Keratinocyte (primary cell): ENCODE measurements around the gene CASK. TPM values are rescaled to one million over a fixed set of nuclear protein-coding genes. Genes with fewer than 3 reads are reported as not detected.

Source experiments
- DNase-seq: peaks from one replicate; pipeline ENCODE4 v3.0.0-alpha.2; 2011; ENCODE audit warnings: low read depth, missing footprints, low spot score
- FAIRE-seq: peaks from 2 replicates; lab custom pipeline; 2011; peaks lifted over from hg19 to GRCh38; lab: Jason Lieb, UNC
- H2AFZ ChIP-seq: 2 replicates; pipeline ENCODE4 v1.6.0; 2012; ENCODE audit warnings: low read length, control low read depth, inconsistent platforms; ENCODE audit not compliant: control insufficient read depth
- H3K27ac ChIP-seq: 2 replicates; pipeline ENCODE4 v1.5.1; 2011; ENCODE audit warnings: low read length; ENCODE audit not compliant: control insufficient read depth, insufficient read depth
- H3K27me3 ChIP-seq: 3 replicates; pipeline ENCODE4 v1.6.0; 2011; ENCODE audit warnings: low read length; ENCODE audit not compliant: control insufficient read depth, insufficient read depth; ENCODE audit errors: extremely low read depth
- H3K36me3 ChIP-seq, 2 experiments: 2 replicates in 1 of 2; 3 replicates in 1 of 2; pipeline ENCODE4 v1.5.1; 2011; ENCODE audit warnings: low read length in 2 of 2, mild to moderate bottlenecking in 1 of 2; ENCODE audit not compliant: control insufficient read depth in 2 of 2, insufficient read depth in 2 of 2; ENCODE audit errors: extremely low read depth in 1 of 2
- H3K4me1 ChIP-seq: 3 replicates; pipeline ENCODE4 v1.5.1; 2011; ENCODE audit warnings: low read length; ENCODE audit not compliant: control insufficient read depth, insufficient read depth; ENCODE audit errors: extremely low read depth
- H3K4me2 ChIP-seq: 3 replicates; pipeline ENCODE4 v1.6.0; 2011; ENCODE audit warnings: low read depth, low read length; ENCODE audit not compliant: control insufficient read depth, insufficient read depth; ENCODE audit errors: extremely low read depth
- H3K4me3 ChIP-seq, 3 experiments: fragments of 200-600 bp in 1 of 3; sonication (generic) in 1 of 3; 2 replicates in 2 of 3; 3 replicates in 1 of 3; pipeline ENCODE4 v1.5.1; 2011 to 2016; ENCODE audit warnings: low read length in 3 of 3, mild to moderate bottlenecking in 3 of 3, control low read depth in 2 of 3, inconsistent platforms in 1 of 3, low read depth in 1 of 3, mixed read lengths in 1 of 3, mixed run types in 1 of 3, moderate library complexity in 1 of 3; ENCODE audit not compliant: control insufficient read depth in 2 of 3, insufficient read depth in 2 of 3; ENCODE audit errors: extremely low read depth in 1 of 3
- H3K79me2 ChIP-seq: 2 replicates; pipeline ENCODE4 v1.6.0; 2012; ENCODE audit warnings: low read length; ENCODE audit not compliant: control insufficient read depth, insufficient read depth
- H3K9ac ChIP-seq: 3 replicates; pipeline ENCODE4 v1.6.0; 2011; ENCODE audit warnings: low read length; ENCODE audit not compliant: control insufficient read depth, insufficient read depth; ENCODE audit errors: extremely low read depth
- H3K9me1 ChIP-seq: 3 replicates; pipeline ENCODE4 v1.6.0; 2011; ENCODE audit warnings: low read length; ENCODE audit not compliant: control insufficient read depth, insufficient read depth; ENCODE audit errors: extremely low read depth
- H3K9me3 ChIP-seq: 2 replicates; pipeline ENCODE4 v1.5.1; 2012; ENCODE audit warnings: low read depth, low read length; ENCODE audit not compliant: control insufficient read depth
- H4K20me1 ChIP-seq: 3 replicates; pipeline ENCODE4 v1.6.0; 2011; ENCODE audit warnings: low read length; ENCODE audit not compliant: control insufficient read depth, insufficient read depth; ENCODE audit errors: extremely low read depth
- CTCF ChIP-seq, 3 experiments: IDR thresholded peaks in 1 of 3; conservative IDR thresholded peaks in 1 of 3; optimal IDR thresholded peaks in 1 of 3; 2 replicates in 2 of 3; 3 replicates in 1 of 3; pipeline versions ENCODE3 to v1.5.1; 2011; ENCODE audit warnings: low read length in 3 of 3, mild to moderate bottlenecking in 3 of 3, moderate library complexity in 2 of 3, control low read depth in 1 of 3, inconsistent platforms in 1 of 3; ENCODE audit not compliant: insufficient read depth in 2 of 3; ENCODE audit errors: extremely low read depth in 1 of 3
- EZH2 ChIP-seq: IDR thresholded peaks from one replicate; pipeline ENCODE4 v1.6.1; 2012; ENCODE audit warnings: inconsistent platforms, mild to moderate bottlenecking, low read length, moderate library complexity
- dilution Hi-C: fragments of 300-500 bp; cut with MboI; formaldehyde crosslinking; loops from one replicate; pipeline ENCODE4 v1.7.0; 2020; ENCODE audit warnings: low sequenced_read_pairs; ENCODE audit not compliant: extremely low pct_ligation_motif_present
- polyA plus RNA-seq, 5 experiments: library from polyadenylated mRNA; depleted of rRNA in 3 of 5; stranded (reverse) in 3 of 5; stranded (forward) in 1 of 5; unstranded in 1 of 5; fragments of >200 nt; gene quantifications; 1 replicate in 1 of 5; 2 replicates in 3 of 5; 3 replicates in 1 of 5; pipeline versions ENCODE4 v1.2.1 to v1.2.3, GENCODE V29; 2011 to 2012; ENCODE audit warnings: missing spikeins in 2 of 5, low read depth in 1 of 5, low replicate concordance in 1 of 5

CASK gene
- polyA plus RNA-seq, 1 donor (not counting 4 experiments of a cell fraction or from before 2014, with no cell fraction given) = 33.7 TPM

GRCh38 chrX:41619221-41619620 is 304.1 kb downstream of the CASK start:
- no peak for FAIRE-seq
- TF ChIP-seq CTCF (optimal IDR thresholded peaks at IDR 0.05 in 1 of 3, IDR thresholded peaks at IDR 0.05 in 1 of 3, conservative IDR thresholded peaks at IDR 0.05 in 1 of 3; ENCODE audit: extremely low read depth in 1 of 3, insufficient read depth in 2 of 3, low read length in 3 of 3) = no peak
- Histone ChIP-seq H3K79me2 (no peaks in the 10 kb centered on the region), H3K27me3 (no peaks in the 10 kb centered on the region), H3K4me2 (no peak overlapping the region), H3K9ac (no peak overlapping the region), H3K4me3 (no peak overlapping the region), H3K9me3 (no peaks in the 10 kb centered on the region), H3K9me1 (no peaks in the 10 kb centered on the region), H3K27ac (no peak overlapping the region), H4K20me1 (no peaks in the 10 kb centered on the region), H3K4me1 (no peaks in the 10 kb centered on the region), H3K36me3 (peaks cover 0 to 2% of the 10 kb centered on the region in 2 experiments), H2AFZ (no peak overlapping the region)
- dilution Hi-C loops = no loop called here
- no peak for DNase-seq

- dilution Hi-C loops = no loop called here
Observed at GRCh38 chrX:41616935-41617334, 306.4 kb downstream of the CASK start.

More at GRCh38 chrX:41616935-41617334, 306.4 kb downstream of the CASK start:
- Histone ChIP-seq H3K4me2 (no peak overlapping the region), H2AFZ (no peak overlapping the region), H3K4me3 (no peak overlapping the region), H3K9ac (no peak overlapping the region), H3K79me2 (no peaks in the 10 kb centered on the region), H3K27ac (no peak overlapping the region), H3K9me3 (no peaks in the 10 kb centered on the region), H4K20me1 (no peaks in the 10 kb centered on the region), H3K27me3 (no peaks in the 10 kb centered on the region), H3K4me1 (no peaks in the 10 kb centered on the region), H3K9me1 (no peaks in the 10 kb centered on the region), H3K36me3 (no peaks in the 10 kb centered on the region)
- no peak for TF ChIP-seq CTCF (optimal IDR thresholded peaks at IDR 0.05 in 1 of 3, IDR thresholded peaks at IDR 0.05 in 1 of 3, conservative IDR thresholded peaks at IDR 0.05 in 1 of 3; ENCODE audit: extremely low read depth in 1 of 3, insufficient read depth in 2 of 3, low read length in 3 of 3)
- no peak for TF ChIP-seq EZH2
- FAIRE-seq (no peak), DNase-seq (no peak)
